Femur (tissue), 1 donor: ENCODE data around the gene EXOC4.

Experiments used
- DNase-seq: peaks from one replicate; pipeline ENCODE4 v3.0.0-alpha.2; 2017

EXOC4 gene

GRCh38 chr7:133582766-133583523 is 330.1 kb downstream of the EXOC4 start:
- DNase-seq, result no peak

- no peak for DNase-seq
Observed at GRCh38 chr7:133583545-133584171, 330.8 kb downstream of the EXOC4 start.

GRCh38 chr7:133584956-133585668 is 332.2 kb downstream of the EXOC4 start:
- no peak for DNase-seq

GRCh38 chr7:133586253-133586652 is 333.4 kb downstream of the EXOC4 start:
- DNase-seq, result no peak

GRCh38 chr7:133587903-133588302 is 335.0 kb downstream of the EXOC4 start:
- DNase-seq, result no peak

GRCh38 chr7:133590795-133591194 is 337.9 kb downstream of the EXOC4 start:
- no peak for DNase-seq

GRCh38 chr7:133591704-133592340 is 338.9 kb downstream of the EXOC4 start:
- DNase-seq, result no peak

- DNase-seq, result no peak
Observed at GRCh38 chr7:133593561-133593960, 340.7 kb downstream of the EXOC4 start.

- DNase-seq, result no peak
Observed at GRCh38 chr7:133601617-133602016, 348.7 kb downstream of the EXOC4 start.

- no peak for DNase-seq
Observed at GRCh38 chr7:133602291-133602690, 349.4 kb downstream of the EXOC4 start.

- no peak for DNase-seq
Observed at GRCh38 chr7:133606991-133607390, 354.1 kb downstream of the EXOC4 start.

- no peak for DNase-seq
Observed at GRCh38 chr7:133609806-133610205, 356.9 kb downstream of the EXOC4 start.

GRCh38 chr7:133611955-133612354 is 359.1 kb downstream of the EXOC4 start:
- no peak for DNase-seq

- no peak for DNase-seq
Observed at GRCh38 chr7:133613250-133613790, 360.4 kb downstream of the EXOC4 start.

GRCh38 chr7:133614251-133614650 is 361.4 kb downstream of the EXOC4 start:
- no peak for DNase-seq

GRCh38 chr7:133618970-133619369 is 366.1 kb downstream of the EXOC4 start:
- DNase-seq, result no peak

GRCh38 chr7:133619491-133619890 is 366.6 kb downstream of the EXOC4 start:
- DNase-seq, result no peak

GRCh38 chr7:133623721-133624120 is 370.8 kb downstream of the EXOC4 start:
- no peak for DNase-seq

GRCh38 chr7:133625046-133625445 is 372.2 kb downstream of the EXOC4 start:
- DNase-seq, result no peak

GRCh38 chr7:133629701-133630100 is 376.8 kb downstream of the EXOC4 start:
- no peak for DNase-seq

- no peak for DNase-seq
Observed at GRCh38 chr7:133633055-133633454, 380.2 kb downstream of the EXOC4 start.

GRCh38 chr7:133635541-133635940 is 382.7 kb downstream of the EXOC4 start:
- DNase-seq, result no peak

GRCh38 chr7:133638857-133639256 is 386.0 kb downstream of the EXOC4 start:
- no peak for DNase-seq
